Measurements from ENCODE around the gene USP21. TPM values are rescaled to one million over a fixed set of nuclear protein-coding genes. Genes with fewer than 3 reads are reported as not detected.

USP21 gene
- total and polyA plus RNA-seq, 2 of the 13 experiments (the other 11 are each of a cell fraction or from before 2014, with no cell fraction given): 10.1 to 33.1 TPM

DNA sequence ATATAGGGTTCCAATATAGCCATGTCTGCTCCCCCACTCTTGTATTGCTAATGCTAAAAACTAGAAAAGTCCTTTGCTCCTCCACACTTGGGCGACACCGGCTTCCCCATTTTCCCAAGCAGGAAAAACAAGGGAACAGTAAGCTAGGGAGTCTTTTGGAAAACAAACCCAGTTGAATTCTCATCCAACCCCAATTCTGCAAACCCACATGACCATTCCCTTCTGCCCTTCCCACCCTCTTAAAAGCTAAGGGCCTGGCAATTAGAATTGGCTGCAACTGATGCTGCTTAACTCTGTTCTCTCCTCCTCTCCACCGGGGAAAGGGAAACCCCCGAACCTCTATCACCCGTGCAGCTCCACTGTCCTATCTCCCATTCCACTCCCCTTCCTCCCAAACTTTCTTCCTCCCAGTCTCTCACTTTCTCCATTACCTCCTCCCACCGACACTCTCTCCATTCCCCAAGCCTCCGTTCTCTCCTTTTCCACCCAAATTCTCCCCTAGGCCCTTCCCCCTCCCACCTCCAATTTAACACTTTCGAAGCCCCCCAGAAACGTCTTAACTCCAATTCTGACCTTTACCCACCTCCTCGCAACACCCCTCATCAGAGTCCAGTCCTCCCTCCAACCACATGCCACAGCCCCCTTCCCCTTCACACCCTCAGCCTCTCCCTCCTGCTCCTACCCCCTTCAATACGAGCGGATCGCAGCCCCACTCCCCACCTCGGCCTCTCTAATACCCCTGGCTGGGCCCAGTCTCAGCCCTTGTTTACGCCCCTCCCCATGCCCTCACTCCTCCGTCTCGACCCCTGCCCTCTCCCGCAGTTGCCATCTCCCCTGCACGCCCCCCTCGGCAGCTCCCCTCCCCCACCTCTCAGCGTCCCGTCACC, 27.5 kb upstream of the USP21 start:
- Histone ChIP-seq H3K79me2 (ENCODE audit: insufficient read depth, low read length) (peaks cover 37% of the 10 kb centered on the region), H2AFZ (ENCODE audit: low read length) (no peak overlapping the region), H3K4me1 (ENCODE audit: insufficient read depth, low read length) (peaks cover 27% of the 10 kb centered on the region), H3K4me3 (replicated peaks in 1 of 3; ENCODE audit: insufficient read depth in 1 of 3, low read depth in 2 of 3, low read length in 3 of 3) (peak overlapping the region; percentile 79 to 82 (median 80)), H4K20me1 (ENCODE audit: insufficient read depth, low read length) (no peaks in the 10 kb centered on the region), H3K9ac (ENCODE audit: insufficient read depth, low read depth, low read length) (peak overlapping the region; percentile 85), H3K27me3 (ENCODE audit: control insufficient read depth in 1 of 2, insufficient read depth in 2 of 2, low read length in 2 of 2) (no peaks in the 10 kb centered on the region; a peak in 1 of 5 replicates), H3K36me3 (replicated peaks in 1 of 2; ENCODE audit: control insufficient read depth in 1 of 2, insufficient read depth in 2 of 2, low read length in 2 of 2) (peaks cover 2 to 17% of the 10 kb centered on the region in 2 experiments; a peak in 4 of 5 replicates), H3K4me2 (ENCODE audit: low read depth, low read length) (peak overlapping the region; percentile 72), H3K27ac (ENCODE audit: extremely low read length, insufficient read depth, low read length) (peak overlapping the region; percentile 90), H3K9me3 (ENCODE audit: low read length) (no peaks in the 10 kb centered on the region)
- POLR2A ChIA-PET: interaction anchor here (0.6 to 3.5 kb wide), 13 partner anchors 9 to 182 kb away, joined by 3 to 43 read pairs (median 7); partner anchors contain the start of genes APOA2, B4GALT3, F11R and KLHDC9
- 10% methylated on average over 22 of the region's 22 CpGs for WGBS (ENCODE audit: low lambda C conversion rate)
- DNase-seq (ENCODE audit: low spot score): no peak
- CTCF ChIA-PET (ENCODE audit: low intra/inter-chr PET ratio, low total read pairs): no interaction called here
- intact Hi-C loops (cut with micrococcal nuclease; ENCODE audit: unreplicated experiment): loop anchor here (2.0 to 10.0 kb wide), 2 partner anchors 21 to 137 kb away; partner anchors contain the start of gene UFC1
- in situ Hi-C loops (cut with HindIII; ENCODE audit: extremely low pct_ligation_motif_present, low pct_unique_long_range_greater_than_20kb): no loop called here
- peak; percentile 50 for FAIRE-seq
- peak; percentile 44 for ATAC-seq
- BruUV-seq (replicated peaks): no TSS peak
- TF ChIP-seq MZF1 (CRISPR knock-in tag; IDR thresholded peaks at IDR 0.05; ENCODE audit: borderline replicate concordance) (no peak), ZNF775 (CRISPR knock-in tag; IDR thresholded peaks at IDR 0.05; ENCODE audit: borderline replicate concordance) (peak; percentile 95; the same call in 1 of the 2 replicates), ZNF652 (CRISPR knock-in tag; IDR thresholded peaks at IDR 0.05; ENCODE audit: borderline replicate concordance, low read depth) (peak; percentile 24; the same call in 1 of the 2 replicates), SIX4 (CRISPR knock-in tag; IDR thresholded peaks at IDR 0.05) (no peak), ZFP82 (CRISPR knock-in tag; IDR thresholded peaks at IDR 0.05; ENCODE audit: borderline replicate concordance) (0 out of 2 replicates have a peak, but pooled peaks have one; percentile 24), CEBPG (CRISPR knock-in tag; IDR thresholded peaks at IDR 0.05) (no peak), ZSCAN25 (CRISPR knock-in tag; IDR thresholded peaks at IDR 0.05) (peak; percentile 88), GABPA (IDR thresholded peaks at IDR 0.05; ENCODE audit: low read depth, low read length) (no peak), GABPA (CRISPR knock-in tag; IDR thresholded peaks at IDR 0.05; ENCODE audit: low read depth) (0 out of 2 replicates have a peak, but pooled peaks have one; percentile 6)
- TF ChIP-seq, protein P1, sequence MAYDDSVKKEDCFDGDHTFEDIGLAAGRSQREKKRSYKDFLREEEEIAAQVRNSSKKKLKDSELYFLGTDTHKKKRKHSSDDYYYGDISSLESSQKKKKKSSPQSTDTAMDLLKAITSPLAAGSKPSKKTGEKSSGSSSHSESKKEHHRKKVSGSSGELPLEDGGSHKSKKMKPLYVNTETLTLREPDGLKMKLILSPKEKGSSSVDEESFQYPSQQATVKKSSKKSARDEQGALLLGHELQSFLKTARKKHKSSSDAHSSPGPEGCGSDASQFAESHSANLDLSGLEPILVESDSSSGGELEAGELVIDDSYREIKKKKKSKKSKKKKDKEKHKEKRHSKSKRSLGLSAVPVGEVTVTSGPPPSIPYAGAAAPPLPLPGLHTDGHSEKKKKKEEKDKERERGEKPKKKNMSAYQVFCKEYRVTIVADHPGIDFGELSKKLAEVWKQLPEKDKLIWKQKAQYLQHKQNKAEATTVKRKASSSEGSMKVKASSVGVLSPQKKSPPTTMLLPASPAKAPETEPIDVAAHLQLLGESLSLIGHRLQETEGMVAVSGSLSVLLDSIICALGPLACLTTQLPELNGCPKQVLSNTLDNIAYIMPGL (CRISPR knock-in tag; IDR thresholded peaks at IDR 0.05; ENCODE audit: borderline replicate concordance in 1 of 2, low read depth in 1 of 2): 0 out of 4 replicates have a peak, but pooled peaks of 1 of the 2 experiments have one; percentile 53
- TF ChIP-seq, protein P2, sequence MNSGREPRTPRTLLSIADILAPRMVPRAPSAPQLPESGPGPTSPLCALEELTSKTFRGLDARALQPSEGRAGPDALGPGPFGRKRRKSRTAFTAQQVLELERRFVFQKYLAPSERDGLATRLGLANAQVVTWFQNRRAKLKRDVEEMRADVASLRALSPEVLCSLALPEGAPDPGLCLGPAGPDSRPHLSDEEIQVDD (CRISPR knock-in tag; IDR thresholded peaks at IDR 0.05; ENCODE audit: borderline replicate concordance): no peak
- TF ChIP-seq, protein P3, sequence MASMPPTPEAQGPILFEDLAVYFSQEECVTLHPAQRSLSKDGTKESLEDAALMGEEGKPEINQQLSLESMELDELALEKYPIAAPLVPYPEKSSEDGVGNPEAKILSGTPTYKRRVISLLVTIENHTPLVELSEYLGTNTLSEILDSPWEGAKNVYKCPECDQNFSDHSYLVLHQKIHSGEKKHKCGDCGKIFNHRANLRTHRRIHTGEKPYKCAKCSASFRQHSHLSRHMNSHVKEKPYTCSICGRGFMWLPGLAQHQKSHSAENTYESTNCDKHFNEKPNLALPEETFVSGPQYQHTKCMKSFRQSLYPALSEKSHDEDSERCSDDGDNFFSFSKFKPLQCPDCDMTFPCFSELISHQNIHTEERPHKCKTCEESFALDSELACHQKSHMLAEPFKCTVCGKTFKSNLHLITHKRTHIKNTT (CRISPR knock-in tag; IDR thresholded peaks at IDR 0.05): no peak
- TF ChIP-seq, protein P4, sequence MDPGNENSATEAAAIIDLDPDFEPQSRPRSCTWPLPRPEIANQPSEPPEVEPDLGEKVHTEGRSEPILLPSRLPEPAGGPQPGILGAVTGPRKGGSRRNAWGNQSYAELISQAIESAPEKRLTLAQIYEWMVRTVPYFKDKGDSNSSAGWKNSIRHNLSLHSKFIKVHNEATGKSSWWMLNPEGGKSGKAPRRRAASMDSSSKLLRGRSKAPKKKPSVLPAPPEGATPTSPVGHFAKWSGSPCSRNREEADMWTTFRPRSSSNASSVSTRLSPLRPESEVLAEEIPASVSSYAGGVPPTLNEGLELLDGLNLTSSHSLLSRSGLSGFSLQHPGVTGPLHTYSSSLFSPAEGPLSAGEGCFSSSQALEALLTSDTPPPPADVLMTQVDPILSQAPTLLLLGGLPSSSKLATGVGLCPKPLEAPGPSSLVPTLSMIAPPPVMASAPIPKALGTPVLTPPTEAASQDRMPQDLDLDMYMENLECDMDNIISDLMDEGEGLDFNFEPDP (CRISPR knock-in tag; conservative IDR thresholded peaks at IDR 0.05): 0 out of 2 replicates have a peak, but pooled peaks have one; percentile 66
